HG03521 (cell line): ENCODE results near the gene UBE2G1.
"Not testable (repeated sequence)": the region's sequence is repeated elsewhere in the genome, so short reads cannot be mapped to it uniquely, and the experiment has no call there.

Experiments used
- ATAC-seq: cut with Tn5 transposase; IDR thresholded peaks from one replicate; pipeline ENCODE4 v1.9.1; 2021; ENCODE audit warnings: mild to moderate bottlenecking, moderate library complexity; ENCODE audit not compliant: unreplicated experiment

Gene UBE2G1

DNA sequence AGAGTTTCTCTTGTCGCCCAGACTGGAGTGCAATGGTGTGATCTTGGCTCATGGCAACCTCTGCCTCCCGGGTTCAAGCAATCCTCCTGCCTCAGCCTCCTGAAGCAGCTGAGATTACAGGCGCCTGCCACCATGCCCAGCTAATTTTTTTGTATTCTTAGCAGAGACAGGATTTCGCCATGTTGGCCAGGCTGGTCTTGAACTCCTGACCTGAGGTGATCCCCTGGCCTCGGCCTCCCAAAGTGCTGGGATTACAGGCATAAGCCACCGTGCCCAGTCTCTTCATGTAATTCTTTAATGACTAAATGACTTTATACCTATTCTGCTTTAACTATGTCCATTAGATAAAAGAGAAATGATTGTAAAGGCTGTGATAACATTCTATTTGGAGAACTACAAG lies 111.2 kb downstream of the UBE2G1 start:
- not testable (repeated sequence) for ATAC-seq

DNA sequence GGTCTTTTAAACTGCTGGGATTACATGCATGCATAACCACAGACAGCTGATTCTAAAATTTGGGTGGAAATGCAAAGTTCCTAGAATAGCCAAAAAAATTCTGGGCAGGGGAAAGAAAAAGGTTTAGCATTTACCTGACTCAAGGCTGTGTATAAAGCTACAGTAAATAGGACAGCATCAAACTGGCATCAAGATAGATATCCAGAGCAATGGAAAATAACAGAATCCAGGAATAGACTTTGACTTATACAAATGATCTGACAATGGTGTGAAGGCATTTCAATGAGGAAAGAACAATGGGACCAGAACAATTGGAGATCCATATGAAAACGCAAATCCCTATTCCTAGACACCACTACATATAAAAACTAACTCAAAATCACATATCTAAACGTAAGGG lies 115.6 kb downstream of the UBE2G1 start:
- no peak for ATAC-seq

DNA sequence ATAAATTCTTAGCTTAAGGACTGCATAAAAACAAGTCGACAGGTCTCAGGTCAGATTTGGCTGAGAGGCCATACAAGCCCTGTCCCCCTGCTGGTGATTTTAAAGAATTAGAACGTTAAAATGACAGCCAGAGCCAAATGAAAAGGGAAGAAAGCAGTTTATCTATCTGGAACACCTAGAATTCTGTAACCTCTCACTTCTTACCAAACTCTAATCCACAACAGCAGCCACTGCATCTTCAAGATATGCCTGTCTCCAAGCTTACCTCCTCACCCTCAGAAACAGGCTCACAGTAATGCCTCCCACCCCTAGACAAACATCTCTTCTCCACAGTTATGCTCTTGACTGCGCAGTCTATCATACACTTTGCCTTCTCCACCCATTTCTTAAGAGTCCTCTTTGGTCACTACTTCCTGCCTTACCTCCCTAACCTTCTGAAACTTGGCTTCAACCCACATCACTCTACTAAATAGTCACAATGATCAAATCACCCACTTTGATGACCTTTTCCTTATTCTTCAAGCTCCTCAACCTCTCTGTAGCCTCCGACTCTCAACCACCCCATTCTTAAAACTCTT lies 116.9 kb downstream of the UBE2G1 start:
- ATAC-seq, result no peak

DNA sequence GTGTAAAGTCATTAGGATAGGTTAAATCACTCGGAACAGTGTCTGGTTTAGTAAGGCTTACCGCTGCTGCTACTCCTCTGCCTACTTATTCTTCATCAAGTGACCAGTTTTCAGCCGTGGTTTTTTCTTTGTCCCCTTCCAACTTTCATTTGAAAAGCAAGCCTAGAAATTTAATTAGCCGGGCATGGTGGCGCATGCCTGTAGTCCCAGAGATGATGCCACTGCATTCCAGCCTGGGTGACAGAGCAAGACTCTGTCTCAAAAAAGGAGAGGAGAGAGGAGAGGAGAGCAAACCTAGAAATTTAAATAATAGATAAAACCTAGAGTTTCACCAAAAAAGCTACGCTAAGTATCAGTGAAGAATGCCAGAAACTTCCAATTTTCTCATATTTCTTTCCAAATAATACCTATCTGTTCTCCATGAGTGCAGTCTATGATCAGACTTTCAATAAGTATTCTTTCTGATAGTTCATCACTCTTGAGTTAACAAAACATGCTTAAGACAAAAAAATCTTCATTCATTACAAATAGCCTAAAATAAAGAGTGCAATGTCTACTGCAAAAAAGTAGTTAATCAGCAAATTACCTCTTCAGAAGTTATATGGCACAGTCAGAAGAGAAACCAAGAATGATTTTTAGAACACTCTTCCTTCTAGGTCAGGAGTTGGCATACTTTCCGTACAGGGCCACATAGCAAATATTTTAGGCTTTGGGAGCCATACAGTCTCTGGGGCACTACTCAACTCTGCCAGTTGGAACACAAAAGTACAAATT lies 117.8 kb downstream of the UBE2G1 start:
- no peak for ATAC-seq

DNA sequence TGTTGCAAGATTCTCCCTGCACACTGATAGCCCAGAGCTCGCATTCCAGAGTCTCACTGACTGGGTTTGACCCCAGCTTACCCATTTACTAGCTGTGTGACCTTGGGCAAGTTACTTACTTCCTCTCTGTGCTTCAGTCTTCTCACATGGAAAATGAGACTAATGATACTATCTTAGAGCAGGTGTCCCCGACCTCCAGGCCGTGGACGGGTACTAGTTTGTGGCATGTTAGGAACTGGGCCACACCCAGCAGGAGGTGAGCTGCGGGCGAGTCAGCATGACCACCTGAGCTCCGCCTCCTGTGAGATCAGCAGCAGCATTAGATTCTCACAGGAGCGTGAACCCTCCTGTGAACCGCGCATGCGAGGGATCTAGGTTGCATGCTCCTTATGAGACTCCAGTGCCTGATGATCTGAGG lies 118.5 kb downstream of the UBE2G1 start:
- ATAC-seq, result no peak

DNA sequence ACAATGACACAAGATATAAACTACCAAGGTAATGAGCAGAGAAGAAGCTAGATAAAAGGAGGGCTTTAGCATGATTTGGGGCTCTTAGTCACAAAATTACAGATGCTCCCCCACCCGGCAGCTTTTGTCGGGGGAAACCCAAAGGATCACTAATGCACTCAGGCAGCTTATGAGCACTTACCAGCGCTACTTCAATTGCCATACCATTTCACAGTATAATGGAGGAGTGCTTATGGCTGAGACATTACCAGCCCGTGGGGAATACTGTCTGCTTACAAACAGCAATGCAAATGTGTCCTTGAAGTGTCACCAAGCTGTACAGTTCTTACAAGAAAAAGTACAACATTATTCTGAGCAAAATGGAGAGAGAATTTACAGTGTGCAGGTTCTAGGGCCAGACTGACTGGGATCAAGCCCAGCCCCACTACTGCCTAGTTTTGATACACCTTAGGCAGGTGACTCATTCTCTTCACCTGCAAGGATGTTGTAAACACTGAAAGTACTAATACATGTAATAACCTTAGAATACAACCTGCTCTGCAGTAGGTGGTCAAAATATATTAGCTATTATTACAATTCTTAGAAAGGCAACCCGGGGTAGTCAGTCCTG lies 119.0 kb downstream of the UBE2G1 start:
- ATAC-seq, result no peak

DNA sequence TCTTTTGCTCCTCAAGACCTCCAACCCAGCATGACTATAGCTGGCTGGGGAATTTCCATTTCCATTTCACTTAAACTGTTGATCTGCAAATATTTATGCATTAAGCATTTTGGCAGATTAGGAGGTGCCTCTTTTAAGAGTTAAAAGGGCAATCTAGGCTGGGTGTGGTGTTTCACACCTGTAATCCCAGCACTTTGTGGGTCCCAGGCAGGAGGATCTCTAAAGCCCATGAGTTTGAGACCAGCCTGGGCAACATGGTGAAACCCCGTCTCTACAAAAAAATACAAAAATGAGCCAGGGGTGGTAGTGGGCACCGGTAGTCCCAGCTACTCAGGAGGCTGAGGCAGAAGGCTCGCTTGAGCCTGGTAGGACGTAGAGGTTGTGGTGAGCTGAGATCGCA lies 119.8 kb downstream of the UBE2G1 start:
- ATAC-seq, result no peak

DNA sequence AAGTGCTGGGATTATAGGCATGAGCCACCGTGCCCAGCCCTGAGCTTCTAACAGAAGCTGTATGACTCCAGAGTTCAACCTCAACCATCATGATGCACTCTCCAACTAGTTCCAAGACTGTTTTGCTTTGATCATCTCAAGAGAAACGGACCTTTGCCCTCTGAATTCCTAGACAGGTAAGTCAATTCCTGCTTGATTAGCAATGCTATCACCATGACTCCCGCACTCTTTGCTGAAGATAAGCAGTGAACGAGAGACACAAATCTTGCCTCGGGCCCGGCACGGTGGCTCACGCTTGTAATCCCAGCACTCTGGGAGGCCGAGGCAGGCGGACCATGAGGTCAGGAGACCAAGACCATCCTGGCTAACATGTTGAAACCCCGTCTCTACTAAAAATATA lies 124.9 kb downstream of the UBE2G1 start:
- ATAC-seq, result no peak

DNA sequence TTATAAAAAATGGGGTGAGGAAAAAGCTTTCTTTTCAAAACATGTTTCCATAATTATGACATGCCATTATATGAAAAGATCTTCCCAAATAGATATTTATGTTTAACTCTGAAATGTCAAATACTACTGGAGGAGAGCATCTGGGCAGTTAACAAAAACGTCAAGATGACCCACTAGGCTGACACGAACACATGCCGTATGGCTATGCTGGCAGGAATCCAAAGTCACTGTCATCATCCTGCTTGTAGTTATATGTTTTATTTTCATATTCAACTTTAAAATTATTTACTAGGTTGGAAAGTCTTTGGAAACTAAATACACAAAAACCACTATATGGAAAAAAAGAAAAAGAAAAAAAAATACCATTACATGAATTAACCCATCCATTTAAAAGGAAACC lies 130.0 kb downstream of the UBE2G1 start:
- ATAC-seq, result no peak

DNA sequence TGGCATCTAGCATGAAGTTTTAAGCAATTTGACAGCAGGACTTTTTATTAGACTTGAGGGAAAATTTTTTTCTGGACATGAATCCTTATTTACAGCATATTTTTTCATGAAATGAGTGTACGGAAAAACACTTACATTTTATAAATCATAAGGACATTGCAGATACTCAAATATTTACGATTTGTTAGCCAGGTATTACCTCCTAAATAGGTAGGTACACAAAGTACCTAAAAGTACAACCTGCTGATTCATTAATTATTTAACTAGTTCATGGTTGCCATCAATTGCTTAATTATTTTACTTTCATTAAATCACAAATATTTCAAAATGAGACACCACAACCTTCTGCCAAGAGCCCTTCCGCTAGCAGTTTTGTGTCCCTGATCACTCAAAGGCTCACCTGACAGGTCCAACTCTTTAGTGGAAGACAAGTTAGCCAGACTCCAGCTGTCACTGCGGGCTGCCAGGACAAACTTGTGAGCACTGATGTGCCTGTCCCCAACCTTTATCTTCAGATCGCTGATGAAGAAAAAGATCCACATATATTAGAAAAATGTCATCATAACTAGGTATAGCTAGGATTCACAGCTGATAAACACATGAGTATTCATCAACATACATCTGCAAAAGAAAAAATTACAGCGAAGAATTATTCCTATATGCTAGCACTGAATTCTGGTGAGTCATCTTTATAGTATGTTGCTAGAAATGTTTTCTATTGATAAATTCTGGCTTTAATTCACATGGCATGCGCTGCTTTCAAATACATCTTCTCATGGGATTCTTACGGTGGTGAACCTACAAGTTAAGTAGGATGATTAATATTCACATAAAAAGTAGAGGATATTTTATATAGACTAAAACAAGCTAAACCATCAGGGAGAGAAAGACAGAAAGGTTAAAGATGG lies 130.8 kb downstream of the UBE2G1 start:
- no peak for ATAC-seq

DNA sequence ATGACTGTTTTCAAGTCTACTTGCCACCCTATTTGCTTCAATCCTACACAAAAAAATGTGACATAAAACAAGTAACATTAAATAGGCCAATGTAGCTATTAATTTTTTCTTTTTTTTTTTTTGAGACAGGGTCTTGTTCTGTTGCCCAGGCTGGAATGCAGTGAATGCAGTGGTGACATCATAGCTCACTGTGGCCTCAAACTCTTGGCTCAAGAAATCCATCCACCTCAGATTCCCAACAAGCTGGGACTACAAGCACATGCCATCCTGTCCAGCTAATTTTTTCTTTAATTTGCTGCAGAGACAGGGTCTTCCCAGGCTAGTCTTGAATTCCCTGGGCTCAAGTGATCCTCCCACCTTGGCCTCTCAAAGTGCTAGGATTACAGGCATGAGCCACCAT lies 132.1 kb downstream of the UBE2G1 start:
- ATAC-seq, result no peak

DNA sequence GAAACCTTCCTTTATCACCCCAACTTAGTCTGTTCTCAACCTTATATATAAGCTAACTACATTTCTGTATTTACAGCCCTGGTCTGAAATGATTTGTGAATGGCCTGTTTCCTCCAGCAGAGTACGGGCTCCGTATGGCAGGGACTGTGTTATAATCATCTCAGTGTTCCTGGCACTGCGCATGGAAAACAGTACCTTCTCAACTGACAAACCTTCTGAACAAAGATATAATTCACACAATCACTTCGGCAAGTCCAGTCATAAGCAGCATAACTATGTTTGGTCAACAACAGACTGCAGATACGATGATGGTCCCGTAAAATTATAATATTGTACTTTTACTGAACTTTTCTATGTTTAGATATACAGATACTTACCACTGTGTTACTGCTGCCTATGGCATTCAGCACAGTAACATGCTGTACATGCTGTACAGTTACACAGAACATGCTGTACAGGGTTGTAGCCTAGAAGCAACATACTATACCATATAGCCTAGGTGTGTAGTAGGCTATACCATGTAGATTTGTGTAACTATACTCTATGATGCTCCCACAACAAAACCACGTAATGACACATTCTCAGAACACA lies 132.7 kb downstream of the UBE2G1 start:
- no peak for ATAC-seq

DNA sequence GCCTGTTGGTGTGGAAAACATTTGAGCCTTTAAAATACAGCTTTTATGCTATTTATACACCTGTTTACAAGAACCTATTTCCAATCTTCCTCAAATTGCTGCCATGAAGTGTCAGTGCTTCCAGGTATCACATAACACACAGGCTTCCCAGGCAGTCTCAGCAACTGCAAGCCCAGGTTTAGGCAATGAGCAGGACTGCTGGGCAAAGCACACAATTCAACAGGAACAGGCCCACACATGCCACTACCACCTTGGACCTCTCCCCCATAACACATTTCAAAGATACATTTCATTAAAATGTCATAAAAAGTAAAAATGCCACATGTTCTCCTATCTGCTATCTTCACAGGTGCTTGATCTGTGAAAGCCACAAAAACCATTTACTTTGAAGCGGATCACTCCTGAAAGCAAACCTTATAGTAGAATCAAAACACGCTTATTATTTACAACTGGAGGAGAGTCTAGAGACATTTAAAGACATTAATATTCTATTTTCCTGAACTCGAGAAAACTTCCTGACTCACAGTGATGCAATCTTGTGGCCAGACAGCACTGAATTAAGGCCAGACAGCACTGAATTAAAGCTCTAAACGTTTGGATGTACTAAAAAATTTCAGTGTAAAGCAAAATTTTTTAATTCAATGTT lies 134.2 kb downstream of the UBE2G1 start:
- no peak for ATAC-seq

DNA sequence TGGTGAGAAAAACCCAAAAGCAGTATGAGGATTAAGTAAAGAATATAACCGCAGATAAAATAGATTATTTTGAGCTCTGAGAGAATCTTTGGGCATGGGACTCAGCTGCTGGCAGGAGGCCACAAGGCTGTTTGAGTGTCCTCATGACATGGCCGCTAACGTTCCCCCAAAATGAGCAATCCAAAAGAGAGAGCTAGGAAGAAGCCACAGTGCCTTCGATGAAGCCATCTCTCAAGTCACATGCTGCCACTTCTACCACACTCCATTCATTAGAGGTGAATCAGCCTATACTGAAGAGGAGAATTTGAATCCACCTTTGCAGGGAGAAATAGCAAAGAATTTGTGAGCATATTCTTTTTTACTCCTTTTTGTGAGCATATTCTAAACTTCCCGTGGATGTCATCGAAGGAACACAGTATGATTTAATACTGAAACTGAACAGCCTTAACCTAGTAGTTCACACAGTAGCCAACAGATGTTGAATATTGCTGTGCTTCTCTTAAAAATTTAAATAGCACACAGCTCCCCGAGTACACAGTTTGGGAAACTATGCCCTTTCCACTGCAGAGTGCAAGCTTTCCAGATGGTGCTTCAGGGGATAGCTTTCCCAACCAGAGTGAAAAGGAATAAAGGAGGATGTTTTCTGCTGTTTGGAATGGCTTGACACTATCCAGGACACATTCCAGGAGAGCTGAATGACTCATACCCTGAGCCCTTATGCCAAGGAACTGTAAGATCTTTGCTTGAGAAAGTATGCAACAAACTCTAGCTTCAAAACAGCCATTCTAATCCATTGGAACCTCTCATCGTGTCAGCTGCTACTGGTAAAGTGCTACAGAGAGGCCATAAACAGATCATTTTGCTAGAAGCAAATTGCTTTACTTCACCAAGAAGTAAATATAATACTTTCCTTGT lies 136.6 kb downstream of the UBE2G1 start:
- no peak for ATAC-seq

DNA sequence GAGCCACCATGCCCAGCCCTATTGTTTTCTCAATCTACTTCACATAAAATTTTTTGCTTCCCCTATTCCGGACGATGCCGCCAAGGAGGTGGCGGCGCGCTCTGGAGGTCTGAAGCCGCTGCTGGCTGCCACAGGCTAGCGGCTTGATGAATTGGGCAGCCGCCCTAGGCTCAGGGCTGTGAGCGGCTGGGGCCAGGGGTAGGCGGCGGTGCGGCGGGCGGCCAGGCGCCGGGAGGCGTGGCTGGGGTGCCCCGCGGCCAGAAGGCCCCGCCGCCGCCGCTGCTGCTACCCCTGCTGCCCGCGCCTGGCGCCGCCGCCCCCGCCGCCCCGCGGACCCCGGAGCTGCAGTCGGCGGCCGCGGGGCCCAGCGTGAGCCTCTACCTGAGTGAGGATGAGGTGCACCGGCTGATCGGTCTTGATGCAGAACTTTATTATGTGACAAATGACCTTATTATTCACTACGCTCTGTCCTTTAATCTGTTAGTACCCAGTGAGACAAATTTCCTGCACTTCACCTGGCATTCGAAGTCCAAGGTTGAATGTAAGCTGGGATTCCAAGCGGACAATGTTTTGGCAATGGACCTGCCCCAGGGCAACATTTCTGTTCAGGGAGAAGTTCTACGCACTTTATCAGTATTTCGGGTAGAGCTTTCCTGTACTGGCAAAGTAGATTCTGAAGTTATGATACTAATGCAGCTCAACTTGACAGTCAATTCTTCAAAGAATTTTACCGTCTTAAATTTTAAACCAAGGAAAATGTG lies 144.4 kb downstream of the UBE2G1 start:
- ATAC-seq, result no peak

DNA sequence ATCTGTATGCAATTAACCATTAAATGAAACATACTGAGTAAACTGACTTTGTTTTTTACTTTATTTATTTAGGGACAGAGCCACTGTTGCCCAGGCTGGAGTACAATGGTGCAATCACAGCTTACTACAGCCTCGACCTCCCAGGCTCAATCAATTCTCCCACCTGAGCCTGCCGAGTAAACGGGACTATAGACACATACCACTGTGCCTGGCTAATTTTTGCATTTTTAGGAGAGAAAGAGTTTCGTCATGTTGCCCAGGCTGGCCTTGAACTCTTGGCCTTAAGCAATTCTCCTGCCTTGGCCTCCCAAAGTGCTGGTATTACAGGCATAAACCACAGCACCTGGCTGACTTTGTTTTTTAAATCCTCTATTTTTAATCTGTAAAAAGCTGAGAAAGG lies 145.3 kb downstream of the UBE2G1 start:
- no peak for ATAC-seq

DNA sequence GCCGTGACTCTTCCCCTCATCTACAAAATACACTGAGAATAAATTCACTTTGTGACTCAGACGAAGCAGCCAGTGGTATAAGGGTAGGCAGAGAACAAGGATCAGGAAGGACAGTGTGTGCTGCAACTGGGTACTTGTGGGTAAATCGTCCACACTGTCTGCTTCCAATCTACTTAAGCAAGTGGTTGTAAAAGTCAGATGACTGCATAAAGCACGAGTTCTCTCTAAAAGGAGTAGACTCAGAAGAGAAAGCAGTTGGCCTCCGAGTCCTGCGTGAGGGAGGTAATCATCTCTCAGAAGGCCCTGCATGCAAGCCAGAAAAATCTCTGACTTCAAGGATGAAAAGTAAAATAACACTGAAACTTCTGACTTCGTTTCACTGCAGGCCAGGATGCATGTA lies 145.8 kb downstream of the UBE2G1 start:
- no peak for ATAC-seq
